IMR-90 (cell line): ENCODE measurements around the gene NAA15. TPM values are rescaled to one million over a fixed set of nuclear protein-coding genes. Genes with fewer than 3 reads are reported as not detected.

Experiments
- ATAC-seq: fragments of 200-7000 bp; cut with Tn5 transposase; 2 replicates; pipeline ENCODE4 v1.9.1; 2020; ENCODE audit warnings: low read depth, mild to moderate bottlenecking, moderate library complexity
- BruUV-seq: library from RNA; stranded (reverse); fragments of 400-500 nt; replicated peaks from 2 replicates; lab custom pipeline; 2021; lab: Mats Ljungman, UMichigan
- CTCF ChIA-PET: fragments of 300-600 bp; formaldehyde crosslinking; extraction: SDS; loops from one replicate; lab custom pipeline; 2021; ENCODE audit warnings: antibody characterized with exemption; lab: Yijun Ruan, JAX
- POLR2A ChIA-PET: fragments of 300-600 bp; sonication (Branson Sonifier 250); formaldehyde crosslinking; loops from one replicate; lab custom pipeline; 2022; ENCODE audit warnings: antibody characterized with exemption; ENCODE audit not compliant: unreplicated experiment; lab: Charles Lee
- DNase-seq: peaks from one replicate; pipeline ENCODE4 v3.0.0; 2013
- H2AFZ ChIP-seq: replicated peaks from 2 replicates; pipeline ENCODE3; 2013; ENCODE audit warnings: low read length, mild to moderate bottlenecking; ENCODE audit not compliant: poor library complexity
- H2AK5ac ChIP-seq: 2 replicates; pipeline ENCODE4 v1.6.1; 2013; ENCODE audit warnings: low read depth, low read length, inconsistent platforms
- H2AK9ac ChIP-seq: replicated peaks from 2 replicates; pipeline ENCODE3; 2013; ENCODE audit warnings: mild to moderate bottlenecking, low read depth, low read length, moderate library complexity; ENCODE audit not compliant: poor library complexity
- H2BK120ac ChIP-seq: 2 replicates; pipeline ENCODE4 v1.6.1; 2013; ENCODE audit warnings: low read depth, low read length, inconsistent platforms
- H2BK15ac ChIP-seq: 3 replicates; pipeline ENCODE4 v1.6.1; 2013; ENCODE audit warnings: low read depth, low read length, inconsistent platforms
- H2BK20ac ChIP-seq: 2 replicates; pipeline ENCODE4 v1.6.1; 2013; ENCODE audit warnings: low read depth, mild to moderate bottlenecking, inconsistent platforms, low read length, moderate library complexity
- H2BK5ac ChIP-seq: 2 replicates; pipeline ENCODE4 v1.6.1; 2013; ENCODE audit warnings: mild to moderate bottlenecking, low read depth, low read length, inconsistent platforms; ENCODE audit not compliant: poor library complexity, severe bottlenecking
- H3K14ac ChIP-seq: replicated peaks from 2 replicates; pipeline ENCODE4 v1.6.1; 2013; ENCODE audit warnings: low read depth, low read length, inconsistent platforms
- H3K18ac ChIP-seq: 2 replicates; pipeline ENCODE4 v1.6.1; 2013; ENCODE audit warnings: low read depth, low read length, control low read depth
- H3K23ac ChIP-seq: 2 replicates; pipeline ENCODE4 v1.6.1; 2013; ENCODE audit warnings: low read depth, low read length, inconsistent platforms
- H3K27ac ChIP-seq: 2 replicates; pipeline ENCODE4 v1.5.1; 2013; ENCODE audit warnings: mild to moderate bottlenecking, control low read depth, low read length; ENCODE audit not compliant: insufficient read depth
- H3K27me3 ChIP-seq: 2 replicates; pipeline ENCODE4 v1.6.1; 2013; ENCODE audit warnings: low read length; ENCODE audit not compliant: control insufficient read depth, insufficient read depth
- H3K36me3 ChIP-seq: 2 replicates; pipeline ENCODE4 v1.6.1; 2013; ENCODE audit warnings: low read length, mixed read lengths; ENCODE audit not compliant: control insufficient read depth, insufficient read depth
- H3K4ac ChIP-seq: 2 replicates; pipeline ENCODE4 v1.6.1; 2013; ENCODE audit warnings: low read depth, low read length, inconsistent platforms
- H3K4me1 ChIP-seq: 2 replicates; pipeline ENCODE4 v1.6.1; 2013; ENCODE audit warnings: low read length, mixed read lengths; ENCODE audit not compliant: control insufficient read depth, insufficient read depth
- H3K4me2 ChIP-seq: 2 replicates; pipeline ENCODE4 v1.6.1; 2013; ENCODE audit warnings: low read depth, mild to moderate bottlenecking, control low read depth, low read length, moderate library complexity
- H3K4me3 ChIP-seq: 2 replicates; pipeline ENCODE4 v1.5.1; 2013; ENCODE audit warnings: low read depth, mild to moderate bottlenecking, control low read depth, low read length, moderate library complexity; ENCODE audit not compliant: insufficient read depth
- H3K56ac ChIP-seq: 2 replicates; pipeline ENCODE4 v1.6.1; 2013; ENCODE audit warnings: low read length, inconsistent platforms; ENCODE audit not compliant: insufficient read depth; ENCODE audit errors: extremely low read depth
- H3K79me1 ChIP-seq, 2 experiments: 2 replicates each; pipeline ENCODE4 v1.6.1; 2013; ENCODE audit warnings: low read length in 2 of 2, inconsistent platforms in 1 of 2, low read depth in 1 of 2
- H3K9ac ChIP-seq: 2 replicates; pipeline ENCODE4 v1.6.1; 2013; ENCODE audit warnings: low read depth, low read length, control low read depth
- H3K9me1 ChIP-seq: 2 replicates; pipeline ENCODE4 v1.6.1; 2013; ENCODE audit warnings: low read length, inconsistent platforms; ENCODE audit not compliant: insufficient read depth
- H3K9me3 ChIP-seq: 2 replicates; pipeline ENCODE4 v1.6.1; 2013; ENCODE audit warnings: low read length; ENCODE audit not compliant: control insufficient read depth, insufficient read depth
- H4K20me1 ChIP-seq: 2 replicates; pipeline ENCODE4 v1.6.1; 2013; ENCODE audit warnings: low read length, inconsistent platforms; ENCODE audit not compliant: insufficient read depth
- H4K5ac ChIP-seq: 2 replicates; pipeline ENCODE4 v1.6.1; 2013; ENCODE audit warnings: mild to moderate bottlenecking, low read depth, low read length, control low read depth
- H4K8ac ChIP-seq, 2 experiments: 2 replicates each; pipeline ENCODE4 v1.6.1; 2013; ENCODE audit warnings: low read depth in 2 of 2, low read length in 2 of 2, control low read depth in 1 of 2, inconsistent platforms in 1 of 2
- H4K91ac ChIP-seq: 2 replicates; pipeline ENCODE4 v1.6.1; 2013; ENCODE audit warnings: low read depth, low read length, inconsistent platforms; ENCODE audit not compliant: insufficient read depth
- BHLHE40 ChIP-seq: fragments of 150-350 bp; IDR thresholded peaks from 2 replicates; pipeline ENCODE4 v1.6.1; 2016; ENCODE audit warnings: mild to moderate bottlenecking, low read depth, low read length
- CHD1 ChIP-seq: IDR thresholded peaks from 2 replicates; pipeline ENCODE4 v1.6.1; 2012; ENCODE audit warnings: low read depth, low read length, improper control_type of control experiment
- FOS ChIP-seq: fragments of 150-350 bp; IDR thresholded peaks from 2 replicates; pipeline ENCODE4 v1.6.1; 2016; ENCODE audit warnings: low read depth, low read length
- MAFK ChIP-seq: IDR thresholded peaks from 2 replicates; pipeline ENCODE4 v1.6.1; 2012; ENCODE audit warnings: low read depth, low read length, improper control_type of control experiment
- MXI1 ChIP-seq: IDR thresholded peaks from 2 replicates; pipeline ENCODE4 v1.6.1; 2012; ENCODE audit warnings: low read depth, mild to moderate bottlenecking, low read length, moderate library complexity, borderline replicate concordance
- POLR2A ChIP-seq: IDR thresholded peaks from 2 replicates; pipeline ENCODE4 v1.6.1; 2012; ENCODE audit warnings: mild to moderate bottlenecking, low read depth, low read length
- RCOR1 ChIP-seq: IDR thresholded peaks from 2 replicates; pipeline ENCODE4 v1.6.1; 2012; ENCODE audit warnings: mild to moderate bottlenecking, low read length, improper control_type of control experiment; ENCODE audit not compliant: insufficient replicate concordance
- SMC3 ChIP-seq: fragments of 150-350 bp; IDR thresholded peaks from 2 replicates; pipeline ENCODE4 v1.6.1; 2016; ENCODE audit warnings: low read depth, mild to moderate bottlenecking, antibody characterized with exemption, low read length, moderate library complexity
- WGBS, 2 experiments: methylation state at CpG; one replicate each; pipeline versions ENCODE4 v1.1.5 to v1.1.7; 2013; ENCODE audit warnings: missing lambda C conversion rate in 2 of 2; ENCODE audit not compliant: insufficient read length in 1 of 2; ENCODE audit errors: extremely low coverage in 2 of 2; 5-methylcytosine and 5-hydroxymethylcytosine counted together
- dilution Hi-C: fragments of 300-500 bp; cut with HindIII; formaldehyde crosslinking; loops from one replicate; pipeline ENCODE4 v1.14.3; 2018; ENCODE audit warnings: low sequenced_read_pairs; ENCODE audit not compliant: unreplicated experiment
- in situ Hi-C: fragments of 300-500 bp; cut with MboI; formaldehyde crosslinking; loops from 3 replicates; pipeline ENCODE4 v1.14.3; 2019; ENCODE audit warnings: low sequenced_read_pairs, inconsistent platforms, mixed read lengths
- intact Hi-C: fragments of 100-400 bp; cut with micrococcal nuclease; formaldehyde crosslinking; loops from 2 replicates; pipeline ENCODE4 v1.10.0; 2022
- polyA plus RNA-seq, 3 experiments: library from polyadenylated mRNA; depleted of rRNA; stranded (reverse); fragments of >200 nt; gene quantifications; 2 replicates each; pipeline ENCODE4 v1.2.3, GENCODE V29; 2012; ENCODE audit warnings: low replicate concordance in 1 of 3
- total RNA-seq: library from RNA; depleted of rRNA; stranded (reverse); fragments of >200 nt; gene quantifications from 2 replicates; pipeline ENCODE4 v1.2.3, GENCODE V29; 2012

NAA15 gene
- total and polyA plus RNA-seq, 2 of the 4 experiments (the other 2 are of a cell fraction) = 11.0 to 43.4 TPM

DNA sequence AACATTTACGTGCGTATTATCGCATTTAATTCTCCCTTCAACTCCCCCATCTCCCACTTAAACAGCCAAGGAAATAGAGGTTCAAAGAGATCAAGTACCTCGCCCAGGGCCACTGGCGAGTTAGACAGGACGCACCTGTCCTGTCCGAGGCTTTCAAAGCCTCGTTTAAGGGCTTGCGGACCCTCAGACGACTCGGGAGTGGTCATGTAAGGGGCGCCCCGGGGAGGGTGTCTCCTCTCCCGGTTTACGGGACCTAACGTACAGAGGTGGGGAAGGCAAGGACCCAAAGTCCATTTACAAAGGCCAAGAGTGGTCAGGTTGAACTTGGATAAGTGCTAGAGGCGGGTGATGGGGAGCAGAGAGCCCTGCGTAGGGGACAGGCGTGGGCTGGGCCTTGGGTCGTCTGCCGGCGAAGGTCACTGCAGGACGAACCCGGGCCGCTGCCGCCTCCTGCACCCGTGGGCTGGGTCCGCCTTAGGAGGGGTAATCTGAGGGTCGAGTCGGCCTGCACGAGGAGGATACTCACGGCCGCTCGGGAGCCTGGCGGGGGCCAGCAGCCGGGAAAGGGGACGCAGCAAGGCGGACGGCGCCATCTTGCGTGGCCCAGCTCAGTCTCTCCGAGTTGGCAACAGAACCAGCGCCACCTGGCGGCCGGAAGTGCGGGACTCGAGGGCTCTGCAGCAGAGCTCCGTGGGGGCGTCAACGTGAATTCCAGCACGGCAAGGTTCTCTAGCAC lies 5.9 kb upstream of the NAA15 start (continued):
- TF ChIP-seq BHLHE40 (no peak), MAFK (no peak), SMC3 (peak; percentile 88), POLR2A (0 out of 2 replicates have a peak, but pooled peaks have one; percentile 61)

DNA sequence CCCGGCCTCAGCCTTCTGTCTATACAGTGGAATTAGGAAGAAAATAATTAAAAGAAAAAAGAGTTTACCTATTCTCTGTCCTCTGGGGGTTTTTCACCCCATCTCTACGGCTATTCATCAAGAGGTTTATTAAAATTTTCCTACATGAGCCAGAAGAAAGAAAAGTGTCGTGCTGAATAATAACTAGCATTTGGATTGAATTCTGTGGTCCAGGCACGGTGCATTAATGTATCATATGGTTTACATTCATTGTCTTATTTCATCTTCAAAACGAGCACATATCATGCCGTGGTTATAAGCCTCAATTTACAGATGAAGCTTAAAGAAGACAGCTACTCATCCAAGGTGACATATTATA lies 5.4 kb upstream of the NAA15 start:
- no peak overlapping the region for H4K5ac ChIP-seq
- no peaks in the 10 kb centered on the region for H3K9me3 ChIP-seq
- H3K4me2 ChIP-seq = peak overlapping the region; percentile 30; the same call in 1 of the 2 replicates
- H3K27me3 ChIP-seq = no peaks in the 10 kb centered on the region
- TF ChIP-seq CHD1 (no peak), MXI1 (no peak), RCOR1 (no peak), FOS (no peak)
- ChIA-PET CTCF (interaction anchor here (0.5 to 3.0 kb wide), 11 partner anchors 11 to 557 kb away, joined by 3 to 13 read pairs (median 4); no protein-coding TSS in a partner anchor), POLR2A (interaction anchor here (0.5 to 1.1 kb wide), 2 partner anchors 11 to 14 kb away, joined by 3 read pairs; no protein-coding TSS in a partner anchor)
- no TSS peak for BruUV-seq
- H2BK120ac ChIP-seq = peak overlapping the region; percentile 41; the same call in 1 of the 2 replicates
- peaks cover 3% of the 10 kb centered on the region for H3K36me3 ChIP-seq
- intact Hi-C loops = loop anchor here (1.0 to 2.0 kb wide), 4 partner anchors 67 to 266 kb away; partner anchors contain the start of gene ELF2
- peak overlapping the region; percentile 14 for H2BK5ac ChIP-seq
- H3K4ac ChIP-seq = no peak overlapping the region
- H3K23ac ChIP-seq = no peak overlapping the region
- H3K18ac ChIP-seq = no peak overlapping the region
- H4K8ac ChIP-seq = peak overlapping the region; percentile 22 to 54; a peak in 3 of 4 replicates
- ATAC-seq (no peak), DNase-seq (no peak)
- no peak overlapping the region for H3K14ac ChIP-seq
- no peak overlapping the region for H2AK5ac ChIP-seq
- no peak overlapping the region for H3K9ac ChIP-seq
- 0 out of 2 replicates have a peak, but pooled peaks cover 2% of the 10 kb centered on the region for H3K9me1 ChIP-seq
- in situ Hi-C loops = loop anchor here (5.0 to 10.0 kb wide), 3 partner anchors 64 to 191 kb away; no protein-coding TSS in a partner anchor
- no peaks in the 10 kb centered on the region for H4K20me1 ChIP-seq
- H2AFZ ChIP-seq = peak overlapping the region; percentile 97
- H3K4me3 ChIP-seq = no peak overlapping the region
- H2BK15ac ChIP-seq = 0 out of 3 replicates have a peak overlapping the region, but pooled peaks have one; percentile 40
- no peak overlapping the region for H2BK20ac ChIP-seq
- no peak overlapping the region for H4K91ac ChIP-seq
- dilution Hi-C loops = no loop called here
- no peak overlapping the region for H2AK9ac ChIP-seq
- no peak overlapping the region for H3K56ac ChIP-seq
- H3K79me1 ChIP-seq = peaks cover 10 to 47% of the 10 kb centered on the region in 2 experiments
- H3K27ac ChIP-seq = no peak overlapping the region
- peaks cover 4% of the 10 kb centered on the region; the same call in 1 of the 2 replicates for H3K4me1 ChIP-seq
- no CpG with 5 or more reads among the region's 6 CpGs for WGBS, 2 experiments
